Heart right ventricle (tissue), 16 donors: Measurements from ENCODE around the gene FYN. TPM values are rescaled to one million over a fixed set of nuclear protein-coding genes. Genes with fewer than 3 reads are reported as not detected.
A peak's percentile ranks its signal among the peaks of the same experiment; 100 is the strongest.

Experiments
- ATAC-seq, 8 donors: fragments of 200-7000 bp; cut with Tn5 transposase; one replicate each; pipeline ENCODE4 v1.9.1; 2020; ENCODE audit warnings: mild to moderate bottlenecking in 8 of 8, moderate library complexity in 8 of 8, moderate number of reproducible peaks in 1 of 8
- DNase-seq, 2 donors: peaks; one replicate each; pipeline ENCODE4 v3.0.0-alpha.2; 2020
- H3K27ac ChIP-seq, 10 donors: fragments of 200-600 bp; sonication (generic) in 2 of 10; one replicate each; pipeline versions ENCODE4 v1.5.0 to v1.8.0; 2020 to 2022; ENCODE audit warnings: mild to moderate bottlenecking in 3 of 10
- H3K27me3 ChIP-seq, 7 donors: fragments of 200-600 bp; one replicate each; pipeline ENCODE4 v1.8.0; 2021 to 2022; ENCODE audit warnings: mild to moderate bottlenecking in 2 of 7
- H3K36me3 ChIP-seq, 9 donors: fragments of 200-600 bp; sonication (generic) in 1 of 9; one replicate each; pipeline versions ENCODE4 v1.5.0 to v1.8.0; 2020 to 2022; ENCODE audit warnings: mild to moderate bottlenecking in 2 of 9
- H3K4me1 ChIP-seq, 9 donors: fragments of 200-600 bp; sonication (generic) in 1 of 9; one replicate each; pipeline versions ENCODE4 v1.5.0 to v1.8.0; 2020 to 2022; ENCODE audit warnings: mild to moderate bottlenecking in 4 of 9
- H3K4me3 ChIP-seq, 10 donors: fragments of 200-600 bp; sonication (generic) in 2 of 10; one replicate each; pipeline versions ENCODE4 v1.5.0 to v1.8.0; 2020 to 2022; ENCODE audit warnings: mild to moderate bottlenecking in 7 of 10, moderate library complexity in 2 of 10
- H3K9me3 ChIP-seq, 11 donors: fragments of 200-600 bp in 10 of 11; sonication (generic) in 2 of 11; one replicate each; pipeline versions ENCODE4 v1.5.0 to v1.8.0; 2013 to 2022; ENCODE audit warnings: mild to moderate bottlenecking in 2 of 11, control low read depth in 1 of 11, moderate library complexity in 1 of 11
- CTCF ChIP-seq, 9 donors: fragments of 200-600 bp; sonication (generic) in 2 of 9; IDR thresholded peaks; one replicate each; pipeline versions ENCODE4 v1.5.0 to v1.8.0; 2021 to 2022; ENCODE audit warnings: antibody characterized with exemption in 9 of 9, mild to moderate bottlenecking in 5 of 9, moderate library complexity in 1 of 9
- WGBS, 2 donors: extraction: QIAGEN DNeasy Blood & Tissue Kit; methylation state at CpG; one replicate each; pipeline ENCODE4 v1.1.7; 2013; ENCODE audit warnings: inconsistent platforms in 1 of 2; 5-methylcytosine and 5-hydroxymethylcytosine counted together
- intact Hi-C, 10 donors: fragments of 100-400 bp; cut with DNase I; formaldehyde crosslinking; loops; one replicate each; pipeline versions ENCODE4 v1.11.1 to v1.14.2; 2022
- polyA plus RNA-seq, 2 donors: library from polyadenylated mRNA; stranded (reverse); fragments of 200-250 nt; gene quantifications; one replicate each; pipeline ENCODE4 v1.2.3, GENCODE V29; 2013
- total RNA-seq, 10 donors: library from RNA; stranded (reverse); fragmentation: NEBNext Ultra II Directional in 3 of 10; extraction: Animal tissue kit (Norgen Biotek cat#: 25700) in 3 of 10; gene quantifications; one replicate each; pipeline versions ENCODE4 v1.2.1 to v1.2.4, GENCODE V29; 2021 to 2023
- donor health status: Arrhythmogenic right ventricular cardiomyopathy.
- donor health status: ischemic (EF 13 %, LVEDD 7.1; RV severe dilation, severe dysfunction).
- donor health status: healthy with polysubstance abuse.
- donor health status: DM: no; HTN: yes; CAD: no.
- donor health status: DM: no; HTN: no; CAD: no.
- donor health status: ischemic (EF 25% LVEDD 6.9; RV normal size, moderate dysfunction).
- donor health status: ischemic (EF 25% LVEDD 5.7; RV mildly dilated, moderate dysfunction).
- donor health status: healthy.
- donor health status: DM: yes; HTN: yes; CAD: no.
- donor health status: Ischemic cardiomyopathy.
- donor health status: ischemic (EF 35%, LVEDD 5.7; RV mildly dilated, moderate dysfunction).
- donor health status: nonischemic (EF 11% LVEDD 7.7; RV severe dilation, severe dysfunction).
- donor health status: DM: yes; HTN: yes; CAD: no.
- donor health status: PGD.
- donor health status: ischemic (EF 29% LVEDD 5.4; RV normal size, mild dysfunction).
- donor health status: nonischemic (EF 23%, LVEDD 6.1; RV moderate dilation, normal function).

The FYN gene
- total and polyA plus RNA-seq, 12 donors, result 19.1 to 58.1 (median 42.2) TPM

- peaks cover 0 to 100% (median 21%) of the 10 kb centered on the region in 9 donors for H3K36me3 ChIP-seq
- H3K4me1 ChIP-seq, result no peaks in the 10 kb centered on the region
- no peak overlapping the region for H3K27ac ChIP-seq
- no peak for TF ChIP-seq CTCF (IDR thresholded peaks at IDR 0.05)
- ATAC-seq (no peak), DNase-seq (no peak)
- no peak overlapping the region for H3K4me3 ChIP-seq
- no peaks in the 10 kb centered on the region for H3K9me3 ChIP-seq
- H3K27me3 ChIP-seq, result no peaks in the 10 kb centered on the region
- intact Hi-C loops, result no loop called here
- 90 to 95% methylated on average over 3 of the region's 3 CpGs for WGBS, 2 donors
These were observed 172.1 kb downstream of the FYN start for GRCh38 chr6:111701146-111701545.

GRCh38 chr6:111700135-111700690, 173.0 kb downstream of the FYN start:
- Histone ChIP-seq H3K4me3 (no peak overlapping the region), H3K9me3 (no peaks in the 10 kb centered on the region), H3K4me1 (no peaks in the 10 kb centered on the region), H3K27me3 (no peaks in the 10 kb centered on the region), H3K36me3 (peaks cover 0 to 100% (median 24%) of the 10 kb centered on the region in 9 donors), H3K27ac (no peak overlapping the region)
- WGBS, 2 donors, result 68 to 84% methylated on average over 18 of the region's 18 CpGs
- intact Hi-C loops, result no loop called here
- DNase-seq (no peak), ATAC-seq (peak in 4 of 8 donors; percentile 20 to 37 (median 28))
- no peak for TF ChIP-seq CTCF (IDR thresholded peaks at IDR 0.05)

GRCh38 chr6:111699123-111699522, 174.1 kb downstream of the FYN start:
- H3K4me1 ChIP-seq, result no peaks in the 10 kb centered on the region
- H3K27ac ChIP-seq, result no peak overlapping the region
- no peak for DNase-seq
- no peaks in the 10 kb centered on the region for H3K27me3 ChIP-seq
- ATAC-seq, result no peak
- intact Hi-C loops, result no loop called here
- no peak overlapping the region for H3K4me3 ChIP-seq
- 92 to 95% methylated on average over 6 of the region's 6 CpGs for WGBS, 2 donors
- H3K9me3 ChIP-seq, result no peaks in the 10 kb centered on the region
- peaks cover 0 to 100% (median 24%) of the 10 kb centered on the region in 9 donors for H3K36me3 ChIP-seq
- no peak for TF ChIP-seq CTCF (IDR thresholded peaks at IDR 0.05)

GRCh38 chr6:111696814-111697213, 176.4 kb downstream of the FYN start:
- DNase-seq, result no peak
- Histone ChIP-seq H3K9me3 (no peaks in the 10 kb centered on the region), H3K27me3 (no peaks in the 10 kb centered on the region), H3K27ac (no peak overlapping the region), H3K36me3 (peaks cover 0 to 100% (median 22%) of the 10 kb centered on the region in 9 donors), H3K4me1 (peaks cover 0 to 21% (median 8%) of the 10 kb centered on the region in 9 donors), H3K4me3 (no peak overlapping the region)
- intact Hi-C loops, result no loop called here
- TF ChIP-seq CTCF (IDR thresholded peaks at IDR 0.05), result no peak
- no peak for ATAC-seq
